ENCODE results near the gene RNASE4.

RNASE4 gene

GRCh38 chr14:20745571-20746358, 61.4 kb downstream of the RNASE4 start, which contains the start of gene EDDM3A:
Gene EDDM3A, plus strand, starts transcription at chr14:20745887. Its CDS starts 1,694 bp downstream, at chr14:20747581.
- DNase-seq: no peak

GRCh38 chr14:20746566-20746965, 62.2 kb downstream of the RNASE4 start:
- peak; percentile 33 to 41 for DNase-seq

GRCh38 chr14:20748439-20748838, 64.1 kb downstream of the RNASE4 start:
- no peak for DNase-seq

GRCh38 chr14:20750194-20750593, 65.8 kb downstream of the RNASE4 start:
- DNase-seq: no peak

Data from inflammatory macrophage (primary cell).